ENCODE measurements around the gene NOTUM.
A peak's percentile ranks its signal among the peaks of the same experiment; 100 is the strongest.
"Not testable (repeated sequence)": the region's sequence is repeated elsewhere in the genome, so short reads cannot be mapped to it uniquely, and the experiment has no call there.

NOTUM gene

GRCh38 chr17:81996232-81996756 lies 35.3 kb upstream of the NOTUM start:
- DNase-seq (ENCODE audit: low spot score), result no peak

- no peak for DNase-seq (ENCODE audit: low spot score)
Measured at GRCh38 chr17:81995463-81996231, 34.7 kb upstream of the NOTUM start.

- no peak for DNase-seq (ENCODE audit: low spot score)
Measured at GRCh38 chr17:81994593-81995462, 33.8 kb upstream of the NOTUM start.

GRCh38 chr17:81993729-81994592 lies 33.0 kb upstream of the NOTUM start:
- DNase-seq (ENCODE audit: low spot score), result no peak

GRCh38 chr17:81992306-81993102 lies 31.5 kb upstream of the NOTUM start:
- DNase-seq (ENCODE audit: low spot score), result peak; percentile 80

GRCh38 chr17:81991684-81992305 lies 30.8 kb upstream of the NOTUM start:
- DNase-seq (ENCODE audit: low spot score), result peak; percentile 97

- no peak for DNase-seq (ENCODE audit: low spot score)
Measured at GRCh38 chr17:81990836-81991683, 30.1 kb upstream of the NOTUM start.

- DNase-seq (ENCODE audit: low spot score), result no peak
Measured at GRCh38 chr17:81987161-81987770, 26.3 kb upstream of the NOTUM start.

GRCh38 chr17:81986606-81987005 lies 25.6 kb upstream of the NOTUM start:
- no peak for DNase-seq (ENCODE audit: low spot score)

- no peak for DNase-seq (ENCODE audit: low spot score)
Measured at GRCh38 chr17:81984773-81985410, 23.9 kb upstream of the NOTUM start.

GRCh38 chr17:81983639-81984373 lies 22.8 kb upstream of the NOTUM start:
- DNase-seq (ENCODE audit: low spot score), result no peak

- DNase-seq (ENCODE audit: low spot score), result no peak
Measured at GRCh38 chr17:81983011-81983638, 22.1 kb upstream of the NOTUM start.

GRCh38 chr17:81981511-81981910 lies 20.5 kb upstream of the NOTUM start:
- DNase-seq (ENCODE audit: low spot score), result not testable (repeated sequence)

- peak; percentile 73 for DNase-seq (ENCODE audit: low spot score)
Measured at GRCh38 chr17:81980707-81981343, 19.8 kb upstream of the NOTUM start.

GRCh38 chr17:81980122-81980521 lies 19.1 kb upstream of the NOTUM start:
- DNase-seq (ENCODE audit: low spot score), result no peak

- peak; percentile 60 for DNase-seq (ENCODE audit: low spot score)
Measured at GRCh38 chr17:81978524-81979298, 17.7 kb upstream of the NOTUM start.
